Keratinocyte (primary cell): ENCODE measurements around the gene CSNK1A1. TPM values are rescaled to one million over a fixed set of nuclear protein-coding genes. Genes with fewer than 3 reads are reported as not detected.

ENCODE experiments used
- DNase-seq: peaks from one replicate; pipeline ENCODE4 v3.0.0-alpha.2; 2011; ENCODE audit warnings: low read depth, missing footprints, low spot score
- FAIRE-seq: peaks from 2 replicates; lab custom pipeline; 2011; peaks lifted over from hg19 to GRCh38; lab: Jason Lieb, UNC
- H2AFZ ChIP-seq: 2 replicates; pipeline ENCODE4 v1.6.0; 2012; ENCODE audit warnings: low read length, control low read depth, inconsistent platforms; ENCODE audit not compliant: control insufficient read depth
- H3K27ac ChIP-seq: 2 replicates; pipeline ENCODE4 v1.5.1; 2011; ENCODE audit warnings: low read length; ENCODE audit not compliant: control insufficient read depth, insufficient read depth
- H3K27me3 ChIP-seq: 3 replicates; pipeline ENCODE4 v1.6.0; 2011; ENCODE audit warnings: low read length; ENCODE audit not compliant: control insufficient read depth, insufficient read depth; ENCODE audit errors: extremely low read depth
- H3K36me3 ChIP-seq, 2 experiments: 2 replicates in 1 of 2; 3 replicates in 1 of 2; pipeline ENCODE4 v1.5.1; 2011; ENCODE audit warnings: low read length in 2 of 2, mild to moderate bottlenecking in 1 of 2; ENCODE audit not compliant: control insufficient read depth in 2 of 2, insufficient read depth in 2 of 2; ENCODE audit errors: extremely low read depth in 1 of 2
- H3K4me1 ChIP-seq: 3 replicates; pipeline ENCODE4 v1.5.1; 2011; ENCODE audit warnings: low read length; ENCODE audit not compliant: control insufficient read depth, insufficient read depth; ENCODE audit errors: extremely low read depth
- H3K4me2 ChIP-seq: 3 replicates; pipeline ENCODE4 v1.6.0; 2011; ENCODE audit warnings: low read depth, low read length; ENCODE audit not compliant: control insufficient read depth, insufficient read depth; ENCODE audit errors: extremely low read depth
- H3K4me3 ChIP-seq, 3 experiments: fragments of 200-600 bp in 1 of 3; sonication (generic) in 1 of 3; 2 replicates in 2 of 3; 3 replicates in 1 of 3; pipeline ENCODE4 v1.5.1; 2011 to 2016; ENCODE audit warnings: low read length in 3 of 3, mild to moderate bottlenecking in 3 of 3, control low read depth in 2 of 3, inconsistent platforms in 1 of 3, low read depth in 1 of 3, mixed read lengths in 1 of 3, mixed run types in 1 of 3, moderate library complexity in 1 of 3; ENCODE audit not compliant: control insufficient read depth in 2 of 3, insufficient read depth in 2 of 3; ENCODE audit errors: extremely low read depth in 1 of 3
- H3K79me2 ChIP-seq: 2 replicates; pipeline ENCODE4 v1.6.0; 2012; ENCODE audit warnings: low read length; ENCODE audit not compliant: control insufficient read depth, insufficient read depth
- H3K9ac ChIP-seq: 3 replicates; pipeline ENCODE4 v1.6.0; 2011; ENCODE audit warnings: low read length; ENCODE audit not compliant: control insufficient read depth, insufficient read depth; ENCODE audit errors: extremely low read depth
- H3K9me1 ChIP-seq: 3 replicates; pipeline ENCODE4 v1.6.0; 2011; ENCODE audit warnings: low read length; ENCODE audit not compliant: control insufficient read depth, insufficient read depth; ENCODE audit errors: extremely low read depth
- H3K9me3 ChIP-seq: 2 replicates; pipeline ENCODE4 v1.5.1; 2012; ENCODE audit warnings: low read depth, low read length; ENCODE audit not compliant: control insufficient read depth
- H4K20me1 ChIP-seq: 3 replicates; pipeline ENCODE4 v1.6.0; 2011; ENCODE audit warnings: low read length; ENCODE audit not compliant: control insufficient read depth, insufficient read depth; ENCODE audit errors: extremely low read depth
- EZH2 ChIP-seq: IDR thresholded peaks from one replicate; pipeline ENCODE4 v1.6.1; 2012; ENCODE audit warnings: inconsistent platforms, mild to moderate bottlenecking, low read length, moderate library complexity
- dilution Hi-C: fragments of 300-500 bp; cut with MboI; formaldehyde crosslinking; loops from one replicate; pipeline ENCODE4 v1.7.0; 2020; ENCODE audit warnings: low sequenced_read_pairs; ENCODE audit not compliant: extremely low pct_ligation_motif_present
- polyA plus RNA-seq, 5 experiments: library from polyadenylated mRNA; depleted of rRNA in 3 of 5; stranded (reverse) in 3 of 5; stranded (forward) in 1 of 5; unstranded in 1 of 5; fragments of >200 nt; gene quantifications; 1 replicate in 1 of 5; 2 replicates in 3 of 5; 3 replicates in 1 of 5; pipeline versions ENCODE4 v1.2.1 to v1.2.3, GENCODE V29; 2011 to 2012; ENCODE audit warnings: missing spikeins in 2 of 5, low read depth in 1 of 5, low replicate concordance in 1 of 5
- TF ChIP-seq, protein P1 (sequence below), 3 experiments: IDR thresholded peaks in 1 of 3; conservative IDR thresholded peaks in 1 of 3; optimal IDR thresholded peaks in 1 of 3; 2 replicates in 2 of 3; 3 replicates in 1 of 3; pipeline versions ENCODE3 to v1.5.1; 2011; ENCODE audit warnings: low read length in 3 of 3, mild to moderate bottlenecking in 3 of 3, moderate library complexity in 2 of 3, control low read depth in 1 of 3, inconsistent platforms in 1 of 3; ENCODE audit not compliant: insufficient read depth in 2 of 3; ENCODE audit errors: extremely low read depth in 1 of 3

The CSNK1A1 gene
- polyA plus RNA-seq, 1 donor (not counting 4 experiments of a cell fraction or from before 2014, with no cell fraction given), result 289 TPM

DNA sequence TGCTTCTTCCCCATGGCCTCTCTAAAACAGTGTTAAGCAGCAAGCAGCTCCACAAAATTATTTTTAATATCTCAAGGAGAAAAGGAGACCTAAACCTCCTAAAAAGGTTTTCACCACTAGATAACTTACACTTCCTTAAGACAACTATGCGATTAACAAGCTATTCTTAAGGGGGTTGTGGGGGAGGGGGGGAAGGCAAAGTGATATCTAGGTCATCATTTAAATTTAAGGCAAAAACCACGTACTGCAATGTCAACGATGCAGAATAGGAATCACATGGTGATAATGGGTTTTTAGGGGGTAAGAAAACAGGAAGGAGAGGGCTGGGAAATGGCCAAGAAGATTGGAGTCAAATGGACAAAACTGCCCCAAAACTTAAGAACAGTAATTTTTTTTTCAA lies 32.6 kb downstream of the CSNK1A1 start:
- H4K20me1 ChIP-seq, result peaks cover 6% of the 10 kb centered on the region
- no peak for DNase-seq
- peaks cover 3% of the 10 kb centered on the region for H3K4me1 ChIP-seq

DNA sequence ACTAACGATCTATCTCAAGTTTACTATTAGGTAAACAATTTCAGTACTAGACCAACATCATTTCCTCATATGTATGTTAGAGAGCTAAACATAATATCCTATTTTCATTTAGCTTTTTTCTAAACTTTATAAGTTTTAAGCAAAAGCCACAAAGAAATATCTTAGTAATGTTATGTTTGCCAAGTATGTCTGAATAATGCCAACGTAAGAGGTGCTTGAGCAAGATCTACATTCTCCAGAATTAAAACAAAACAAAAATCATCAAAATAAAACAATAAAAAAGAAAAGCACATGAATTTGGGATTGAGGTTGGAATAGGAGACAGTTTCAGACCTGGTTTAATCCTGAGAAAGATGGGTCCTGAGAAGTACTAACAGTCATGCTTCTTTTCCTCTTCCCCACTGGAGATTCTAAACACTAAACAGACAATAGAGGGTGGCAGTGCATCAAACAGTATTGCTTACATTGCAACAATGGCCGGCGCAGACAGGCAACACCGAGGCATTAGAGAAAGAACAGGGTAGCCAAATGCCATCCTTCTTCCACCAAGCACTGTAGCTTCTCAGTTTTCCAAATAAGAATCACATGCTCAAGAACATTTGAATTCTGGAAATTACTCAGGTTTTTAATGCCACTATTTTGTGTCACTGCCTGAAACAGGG lies 33.6 kb downstream of the CSNK1A1 start:
- dilution Hi-C loops, result no loop called here
- DNase-seq (no peak), FAIRE-seq (peak; percentile 23)
- peaks cover 6% of the 10 kb centered on the region for H4K20me1 ChIP-seq
- peaks cover 3% of the 10 kb centered on the region for H3K4me1 ChIP-seq
- no peak overlapping the region for H3K27ac ChIP-seq
- H3K79me2 ChIP-seq, result peaks cover 98% of the 10 kb centered on the region
- H3K27me3 ChIP-seq, result no peaks in the 10 kb centered on the region
- H3K4me2 ChIP-seq, result no peak overlapping the region
- no peaks in the 10 kb centered on the region for H3K9me3 ChIP-seq
- H3K9ac ChIP-seq, result no peak overlapping the region
- peaks cover 11 to 17% of the 10 kb centered on the region in 2 experiments for H3K36me3 ChIP-seq
- TF ChIP-seq, protein P1, sequence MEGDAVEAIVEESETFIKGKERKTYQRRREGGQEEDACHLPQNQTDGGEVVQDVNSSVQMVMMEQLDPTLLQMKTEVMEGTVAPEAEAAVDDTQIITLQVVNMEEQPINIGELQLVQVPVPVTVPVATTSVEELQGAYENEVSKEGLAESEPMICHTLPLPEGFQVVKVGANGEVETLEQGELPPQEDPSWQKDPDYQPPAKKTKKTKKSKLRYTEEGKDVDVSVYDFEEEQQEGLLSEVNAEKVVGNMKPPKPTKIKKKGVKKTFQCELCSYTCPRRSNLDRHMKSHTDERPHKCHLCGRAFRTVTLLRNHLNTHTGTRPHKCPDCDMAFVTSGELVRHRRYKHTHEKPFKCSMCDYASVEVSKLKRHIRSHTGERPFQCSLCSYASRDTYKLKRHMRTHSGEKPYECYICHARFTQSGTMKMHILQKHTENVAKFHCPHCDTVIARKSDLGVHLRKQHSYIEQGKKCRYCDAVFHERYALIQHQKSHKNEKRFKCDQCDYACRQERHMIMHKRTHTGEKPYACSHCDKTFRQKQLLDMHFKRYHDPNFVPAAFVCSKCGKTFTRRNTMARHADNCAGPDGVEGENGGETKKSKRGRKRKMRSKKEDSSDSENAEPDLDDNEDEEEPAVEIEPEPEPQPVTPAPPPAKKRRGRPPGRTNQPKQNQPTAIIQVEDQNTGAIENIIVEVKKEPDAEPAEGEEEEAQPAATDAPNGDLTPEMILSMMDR (optimal IDR thresholded peaks at IDR 0.05 in 1 of 3, IDR thresholded peaks at IDR 0.05 in 1 of 3, conservative IDR thresholded peaks at IDR 0.05 in 1 of 3; ENCODE audit: extremely low read depth in 1 of 3, insufficient read depth in 2 of 3, low read length in 3 of 3), result no peak
- no peak for TF ChIP-seq EZH2
- H3K9me1 ChIP-seq, result no peaks in the 10 kb centered on the region
- no peak overlapping the region for H3K4me3 ChIP-seq
- no peak overlapping the region for H2AFZ ChIP-seq

More for the DNA sequence above, 32.6 kb downstream of the CSNK1A1 start:
- H3K36me3 ChIP-seq, result peaks cover 11 to 22% of the 10 kb centered on the region in 2 experiments
- H3K9ac ChIP-seq, result no peak overlapping the region
- TF ChIP-seq EZH2, result no peak
- TF ChIP-seq, protein P1 (optimal IDR thresholded peaks at IDR 0.05 in 1 of 3, IDR thresholded peaks at IDR 0.05 in 1 of 3, conservative IDR thresholded peaks at IDR 0.05 in 1 of 3; ENCODE audit: extremely low read depth in 1 of 3, insufficient read depth in 2 of 3, low read length in 3 of 3), result no peak
- no peak overlapping the region for H2AFZ ChIP-seq
- H3K9me3 ChIP-seq, result no peaks in the 10 kb centered on the region
- peaks cover 100% of the 10 kb centered on the region for H3K79me2 ChIP-seq
- H3K9me1 ChIP-seq, result no peaks in the 10 kb centered on the region
- FAIRE-seq, result no peak
- no peaks in the 10 kb centered on the region for H3K27me3 ChIP-seq
- H3K4me2 ChIP-seq, result no peak overlapping the region
- H3K4me3 ChIP-seq, result no peak overlapping the region
- peak overlapping the region; percentile 32 for H3K27ac ChIP-seq
- dilution Hi-C loops, result no loop called here
